Stomach (tissue), 9 donors: Measurements from ENCODE around the gene TM4SF18. TPM values are rescaled to one million over a fixed set of nuclear protein-coding genes. Genes with fewer than 3 reads are reported as not detected.
A peak's percentile ranks its signal among the peaks of the same experiment; 100 is the strongest.

Experiments
- DNase-seq, 2 donors: peaks; one replicate each; pipeline versions ENCODE4 v3.0.0 to v3.0.0-alpha.2; 2013 to 2019
- H3K27ac ChIP-seq, 5 donors: fragments of 200-600 bp in 4 of 5; sonication (generic) in 4 of 5; one replicate each; pipeline ENCODE4 v1.5.1; 2013 to 2019; ENCODE audit warnings: mild to moderate bottlenecking in 1 of 5, moderate library complexity in 1 of 5
- H3K27me3 ChIP-seq, 3 donors: fragments of 200-600 bp; sonication (generic); one replicate each; pipeline ENCODE4 v1.5.1; 2017 to 2019; ENCODE audit warnings: mixed run types in 1 of 3
- H3K36me3 ChIP-seq, 4 donors: fragments of 200-600 bp; sonication (generic); 1 replicate in 3 of 4; 2 replicates in 1 of 4; pipeline ENCODE4 v1.5.1; 2016 to 2019
- H3K4me1 ChIP-seq, 4 donors: fragments of 200-600 bp; sonication (generic); one replicate each; pipeline ENCODE4 v1.5.1; 2016 to 2019
- H3K4me3 ChIP-seq, 4 donors: fragments of 200-600 bp; sonication (generic) in 3 of 4; one replicate each; pipeline ENCODE4 v1.5.1; 2016 to 2019; ENCODE audit warnings: mild to moderate bottlenecking in 1 of 4
- H3K9me3 ChIP-seq, 4 donors: fragments of 200-600 bp; sonication (generic); one replicate each; pipeline ENCODE4 v1.5.1; 2016 to 2019
- CTCF ChIP-seq, 7 experiments: fragments of 450-650 bp in 4 of 7; fragments of 200-600 bp in 3 of 7; sonication (generic) in 3 of 7; IDR thresholded peaks; one replicate each; pipeline ENCODE4 v1.5.1; 2016 to 2019; ENCODE audit warnings: antibody characterized with exemption in 7 of 7, control low read depth in 2 of 7, mild to moderate bottlenecking in 1 of 7
- EP300 ChIP-seq: sonication (generic); formaldehyde crosslinking; IDR thresholded peaks from one replicate; pipeline ENCODE4 v1.6.1; 2017; ENCODE audit warnings: antibody characterized with exemption
- POLR2A ChIP-seq, 4 donors: fragments of 450-650 bp; IDR thresholded peaks; one replicate each; pipeline ENCODE4 v1.6.1; 2016; ENCODE audit warnings: antibody characterized with exemption in 4 of 4, control low read depth in 2 of 4, mild to moderate bottlenecking in 1 of 4, moderate library complexity in 1 of 4
- POLR2AphosphoS5 ChIP-seq, 3 donors: sonication (generic); formaldehyde crosslinking; IDR thresholded peaks; one replicate each; pipeline ENCODE4 v1.6.1; 2016; ENCODE audit warnings: antibody characterized with exemption in 3 of 3
- WGBS, 5 donors: extraction: QIAGEN DNeasy Blood & Tissue Kit in 3 of 5; methylation state at CpG; one replicate each; pipeline versions ENCODE4 v1.1.5 to v1.1.7; 2013 to 2018; 5-methylcytosine and 5-hydroxymethylcytosine counted together
- intact Hi-C: fragments of 100-400 bp; cut with DNase I; formaldehyde crosslinking; loops from one replicate; pipeline ENCODE4 v1.15.1; 2023; ENCODE audit warnings: low total_unique reads
- polyA plus RNA-seq, 3 donors: library from polyadenylated mRNA; stranded (reverse); fragments of 200-250 nt; gene quantifications; one replicate each; pipeline ENCODE4 v1.2.3, GENCODE V29; 2013
- total RNA-seq, 5 donors: library from RNA; depleted of rRNA; stranded (reverse); fragments of >200 nt; gene quantifications; one replicate each; pipeline versions ENCODE4 v1.1.0 to v1.2.3, GENCODE V29; 2014 to 2016
- donor health status: healthy with polysubstance abuse.
- donor health status: Bipolar disorder and iron deficiency.
- donor health status: healthy.

TM4SF18 gene
- total and polyA plus RNA-seq, 8 donors: 0.45 to 26.1 (median 1.8) TPM; not detected in 1

GRCh38 chr3:149353581-149354184, 20.2 kb upstream of the TM4SF18 start:
- 55 to 74% (median 60%) methylated on average over 1 of the region's 1 CpG for WGBS, 5 donors
- TF ChIP-seq POLR2A (IDR thresholded peaks at IDR 0.05) (no peak), CTCF (IDR thresholded peaks at IDR 0.05) (no peak), EP300 (no peak)
- no peaks in the 10 kb centered on the region for H3K27me3 ChIP-seq
- no peaks in the 10 kb centered on the region for H3K36me3 ChIP-seq
- intact Hi-C loops: no loop called here
- no peak for DNase-seq
- H3K4me3 ChIP-seq: no peak overlapping the region
- no peaks in the 10 kb centered on the region for H3K9me3 ChIP-seq
- H3K27ac ChIP-seq: peak overlapping the region in 2 of 5 donors; percentile 21 to 29
- H3K4me1 ChIP-seq: peaks cover 13 to 33% (median 20%) of the 10 kb centered on the region in 4 donors

GRCh38 chr3:149352556-149352955, 19.1 kb upstream of the TM4SF18 start:
- Histone ChIP-seq H3K9me3 (no peaks in the 10 kb centered on the region), H3K4me1 (peaks cover 13 to 33% (median 20%) of the 10 kb centered on the region in 4 donors), H3K27ac (peak overlapping the region in 3 of 5 donors; percentile 9 to 29 (median 21)), H3K36me3 (no peaks in the 10 kb centered on the region), H3K4me3 (no peak overlapping the region), H3K27me3 (no peaks in the 10 kb centered on the region)
- WGBS, 5 donors: 34 to 47% (median 44%) methylated on average over 7 of the region's 7 CpGs
- intact Hi-C loops: no loop called here
- TF ChIP-seq EP300 (no peak), CTCF (IDR thresholded peaks at IDR 0.05) (peak in 5 of 7 experiments; percentile 40 to 74 (median 60)), POLR2AphosphoS5 (IDR thresholded peaks at IDR 0.05) (peak in 1 of 3 donors; percentile 14)
- DNase-seq: peak; percentile 57 to 73

- 91 to 96% (median 95%) methylated on average over 4 of the region's 4 CpGs for WGBS, 5 donors
- Histone ChIP-seq H3K4me3 (no peak overlapping the region), H3K36me3 (no peaks in the 10 kb centered on the region), H3K27ac (no peak overlapping the region), H3K27me3 (no peaks in the 10 kb centered on the region), H3K4me1 (peaks cover 12 to 23% (median 14%) of the 10 kb centered on the region in 4 donors), H3K9me3 (no peaks in the 10 kb centered on the region)
- TF ChIP-seq POLR2AphosphoS5 (IDR thresholded peaks at IDR 0.05) (no peak), POLR2A (IDR thresholded peaks at IDR 0.05) (no peak), CTCF (IDR thresholded peaks at IDR 0.05) (no peak), EP300 (no peak)
- DNase-seq: no peak
- intact Hi-C loops: no loop called here
Observed at GRCh38 chr3:149343951-149344350, 10.5 kb upstream of the TM4SF18 start.

- Histone ChIP-seq H3K36me3 (no peaks in the 10 kb centered on the region), H3K9me3 (no peaks in the 10 kb centered on the region), H3K27ac (peak overlapping the region in 1 of 5 donors; percentile 6), H3K4me1 (peaks cover 12 to 23% (median 14%) of the 10 kb centered on the region in 4 donors), H3K27me3 (no peaks in the 10 kb centered on the region), H3K4me3 (no peak overlapping the region)
- DNase-seq: no peak
- intact Hi-C loops: no loop called here
- TF ChIP-seq EP300 (no peak), POLR2AphosphoS5 (IDR thresholded peaks at IDR 0.05) (no peak), CTCF (IDR thresholded peaks at IDR 0.05) (no peak), POLR2A (IDR thresholded peaks at IDR 0.05) (no peak)
- 71 to 80% (median 74%) methylated on average over 4 of the region's 4 CpGs for WGBS, 5 donors
Observed at GRCh38 chr3:149342413-149343380, 9.3 kb upstream of the TM4SF18 start.
